H1 (cell line): ENCODE results near the gene CEP41. TPM values are rescaled to one million over a fixed set of nuclear protein-coding genes. Genes with fewer than 3 reads are reported as not detected.

Experiments used
- CTCF ChIA-PET: fragments of 300-600 bp; sonication (Branson Sonifier 250); formaldehyde crosslinking; loops from one replicate; lab custom pipeline; 2021; ENCODE audit not compliant: partially characterized antibody; lab: Charles Lee
- POLR2A ChIA-PET: fragments of 300-600 bp; sonication (Branson Sonifier 250); formaldehyde crosslinking; loops from one replicate; lab custom pipeline; 2021; ENCODE audit warnings: inconsistent platforms; ENCODE audit not compliant: partially characterized antibody; lab: Charles Lee
- DNase-seq, 2 experiments: peaks; one replicate each; pipeline versions ENCODE4 v3.0.0 to v3.0.0-alpha.2; 2010 to 2022; ENCODE audit warnings: low spot score in 2 of 2, low read depth in 1 of 2, mixed read lengths in 1 of 2
- FAIRE-seq: peaks from 2 replicates; lab custom pipeline; 2011; peaks lifted over from hg19 to GRCh38; lab: Jason Lieb, UNC
- H2AFZ ChIP-seq: 2 replicates; pipeline ENCODE4 v1.8.1; 2012; ENCODE audit warnings: low read length, inconsistent platforms
- H2AK5ac ChIP-seq: 2 replicates; pipeline ENCODE4 v1.6.1; 2013; ENCODE audit warnings: low read depth, low read length
- H2BK120ac ChIP-seq: replicated peaks from 2 replicates; pipeline ENCODE3; 2013; ENCODE audit warnings: low read depth, low read length, inconsistent platforms
- H2BK12ac ChIP-seq: 2 replicates; pipeline ENCODE4 v1.6.1; 2013; ENCODE audit warnings: low read depth, low read length
- H2BK15ac ChIP-seq: 2 replicates; pipeline ENCODE4 v1.6.1; 2013; ENCODE audit warnings: low read length
- H2BK20ac ChIP-seq: 2 replicates; pipeline ENCODE4 v1.6.1; 2013; ENCODE audit warnings: low read length
- H2BK5ac ChIP-seq: 2 replicates; pipeline ENCODE4 v1.6.1; 2013; ENCODE audit warnings: low read depth, low read length
- H3K14ac ChIP-seq: 2 replicates; pipeline ENCODE4 v1.6.1; 2013; ENCODE audit warnings: inconsistent platforms; ENCODE audit not compliant: insufficient read length
- H3K18ac ChIP-seq: 2 replicates; pipeline ENCODE4 v1.6.1; 2013; ENCODE audit warnings: low read length; ENCODE audit errors: extremely low read depth
- H3K23ac ChIP-seq: 2 replicates; pipeline ENCODE4 v1.6.1; 2013; ENCODE audit warnings: inconsistent platforms; ENCODE audit not compliant: insufficient read length
- H3K23me2 ChIP-seq: 2 replicates; pipeline ENCODE4 v1.6.1; 2013; ENCODE audit warnings: low read depth, low read length
- H3K27ac ChIP-seq: 2 replicates; pipeline ENCODE4 v1.6.1; 2011; ENCODE audit warnings: low read depth, low read length, inconsistent platforms
- H3K27me3 ChIP-seq, 4 experiments: replicated peaks in 1 of 4; 1 replicate in 1 of 4; 2 replicates in 3 of 4; pipeline versions ENCODE4 v1.6.1 to v1.8.1; 2011 to 2013; ENCODE audit warnings: low read length in 3 of 4, mild to moderate bottlenecking in 3 of 4, inconsistent platforms in 2 of 4, mixed read lengths in 2 of 4, moderate library complexity in 1 of 4; ENCODE audit not compliant: control insufficient read depth in 3 of 4, insufficient read depth in 3 of 4; ENCODE audit errors: extremely low read depth in 1 of 4
- H3K36me3 ChIP-seq, 4 experiments: 2 replicates each; pipeline versions ENCODE4 v1.6.1 to v1.8.1; 2011 to 2013; ENCODE audit warnings: mild to moderate bottlenecking in 4 of 4, low read length in 3 of 4, moderate library complexity in 2 of 4, control low read depth in 1 of 4, inconsistent platforms in 1 of 4; ENCODE audit not compliant: insufficient read depth in 4 of 4, control insufficient read depth in 2 of 4
- H3K4ac ChIP-seq: replicated peaks from 2 replicates; pipeline ENCODE3; 2013; ENCODE audit warnings: low read length, low read depth, mixed read lengths, inconsistent platforms; ENCODE audit not compliant: insufficient read length
- H3K4me1 ChIP-seq, 4 experiments: replicated peaks in 1 of 4; 1 replicate in 1 of 4; 2 replicates in 3 of 4; pipeline versions ENCODE4 v1.6.1 to v1.8.1; 2011 to 2013; ENCODE audit warnings: low read length in 3 of 4, inconsistent platforms in 2 of 4, mixed read lengths in 1 of 4; ENCODE audit not compliant: insufficient read depth in 4 of 4, control insufficient read depth in 3 of 4
- H3K4me2 ChIP-seq, 2 experiments: 2 replicates each; pipeline versions ENCODE4 v1.6.1 to v1.8.1; 2011 to 2013; ENCODE audit warnings: low read depth in 2 of 2, low read length in 2 of 2, control low read depth in 1 of 2, inconsistent platforms in 1 of 2, mild to moderate bottlenecking in 1 of 2; ENCODE audit not compliant: insufficient read depth in 1 of 2
- H3K4me3 ChIP-seq, 4 experiments: fragments of 200-600, 300-600 bp in 1 of 4; sonication (generic), shearing (Covaris generic), sonication (Bioruptor Twin) in 1 of 4; 2 replicates each; pipeline versions ENCODE4 v1.5.1 to v1.8.1; 2011 to 2016; ENCODE audit warnings: low read length in 4 of 4, low read depth in 3 of 4, control low read depth in 2 of 4, inconsistent platforms in 2 of 4, mild to moderate bottlenecking in 2 of 4, mixed read lengths in 1 of 4, moderate library complexity in 1 of 4; ENCODE audit not compliant: insufficient read depth in 2 of 4; ENCODE audit errors: extremely low read depth in 1 of 4
- H3K56ac ChIP-seq: replicated peaks from 2 replicates; pipeline ENCODE3; 2013; ENCODE audit warnings: low read depth, mild to moderate bottlenecking, mixed read lengths, low read length, inconsistent platforms; ENCODE audit not compliant: insufficient read length
- H3K79me1 ChIP-seq: 2 replicates; pipeline ENCODE4 v1.6.1; 2013; ENCODE audit warnings: low read depth, low read length, control low read depth
- H3K79me2 ChIP-seq, 2 experiments: 2 replicates each; pipeline versions ENCODE4 v1.6.1 to v1.8.1; 2012 to 2013; ENCODE audit warnings: low read length in 2 of 2, mild to moderate bottlenecking in 2 of 2, inconsistent platforms in 1 of 2; ENCODE audit not compliant: insufficient read depth in 2 of 2, control insufficient read depth in 1 of 2
- H3K9ac ChIP-seq, 4 experiments: replicated peaks in 1 of 4; 1 replicate in 1 of 4; 2 replicates in 3 of 4; pipeline versions ENCODE4 v1.6.1 to v1.8.1; 2011 to 2013; ENCODE audit warnings: low read depth in 3 of 4, low read length in 3 of 4, control low read depth in 2 of 4, mild to moderate bottlenecking in 2 of 4, moderate library complexity in 2 of 4, inconsistent platforms in 1 of 4; ENCODE audit errors: extremely low read depth in 1 of 4
- H3K9me3 ChIP-seq, 2 experiments: 2 replicates each; pipeline versions ENCODE4 v1.6.1 to v1.8.1; 2012 to 2013; ENCODE audit warnings: mild to moderate bottlenecking in 2 of 2, moderate library complexity in 2 of 2, control low read depth in 1 of 2, inconsistent platforms in 1 of 2, low read depth in 1 of 2, low read length in 1 of 2, mixed read lengths in 1 of 2; ENCODE audit not compliant: insufficient read depth in 2 of 2
- H4K20me1 ChIP-seq, 2 experiments: replicated peaks in 1 of 2; 2 replicates each; pipeline versions ENCODE3 to v1.8.1; 2011 to 2013; ENCODE audit warnings: inconsistent platforms in 2 of 2, low read length in 2 of 2, mild to moderate bottlenecking in 1 of 2; ENCODE audit not compliant: insufficient read depth in 2 of 2, control insufficient read depth in 1 of 2
- H4K5ac ChIP-seq: 2 replicates; pipeline ENCODE4 v1.6.1; 2013; ENCODE audit warnings: low read length, low read depth, mixed read lengths, inconsistent platforms; ENCODE audit not compliant: insufficient read length
- H4K8ac ChIP-seq: 2 replicates; pipeline ENCODE4 v1.8.0; 2013; ENCODE audit warnings: mild to moderate bottlenecking, moderate library complexity, low read length, inconsistent platforms; ENCODE audit not compliant: insufficient read depth; ENCODE audit errors: extremely low read depth
- H4K91ac ChIP-seq: replicated peaks from 2 replicates; pipeline ENCODE3; 2013; ENCODE audit warnings: low read length, mixed read lengths, inconsistent platforms; ENCODE audit not compliant: insufficient read length
- BCL11A ChIP-seq, 2 experiments: IDR thresholded peaks; one replicate each; pipeline ENCODE4 v1.6.1; 2011; ENCODE audit warnings: low read depth in 2 of 2, low read length in 2 of 2, mild to moderate bottlenecking in 2 of 2
- CEBPB ChIP-seq: IDR thresholded peaks from 2 replicates; pipeline ENCODE4 v1.6.1; 2012; ENCODE audit warnings: low read depth, low read length
- CTBP2 ChIP-seq: IDR thresholded peaks from 2 replicates; pipeline ENCODE4 v1.7.0; 2011; ENCODE audit warnings: borderline replicate concordance, mild to moderate bottlenecking, moderate library complexity, mixed read lengths, low read length; ENCODE audit not compliant: insufficient read depth, insufficient read length
- GABPA ChIP-seq: IDR thresholded peaks from 2 replicates; pipeline ENCODE4 v1.6.1; 2011; ENCODE audit warnings: mild to moderate bottlenecking, low read length, moderate library complexity, borderline replicate concordance; ENCODE audit not compliant: insufficient read depth
- JUN ChIP-seq: IDR thresholded peaks from 2 replicates; pipeline ENCODE4 v1.6.1; 2011; ENCODE audit warnings: low read depth, mild to moderate bottlenecking, improper control_type of control experiment, low read length
- NANOG ChIP-seq: IDR thresholded peaks from 2 replicates; pipeline ENCODE4 v1.6.1; 2011; ENCODE audit warnings: low read length, low read depth, mild to moderate bottlenecking, inconsistent platforms; ENCODE audit not compliant: insufficient read depth, poor library complexity, severe bottlenecking
- POU5F1 ChIP-seq: IDR thresholded peaks from 2 replicates; pipeline ENCODE4 v1.6.1; 2011; ENCODE audit warnings: low read depth, mild to moderate bottlenecking, low read length, moderate library complexity
- RFX5 ChIP-seq: IDR thresholded peaks from 2 replicates; pipeline ENCODE4 v1.6.1; 2011; ENCODE audit warnings: low read depth, low read length, improper control_type of control experiment, borderline replicate concordance
- SP2 ChIP-seq: IDR thresholded peaks from 2 replicates; pipeline ENCODE4 v1.6.1; 2012; ENCODE audit warnings: mild to moderate bottlenecking, low read length, inconsistent platforms
- SRF ChIP-seq: IDR thresholded peaks from 2 replicates; pipeline ENCODE4 v1.6.1; 2011; ENCODE audit warnings: mild to moderate bottlenecking, low read depth, low read length, moderate library complexity
- SUZ12 ChIP-seq: fragments of 200-600 bp; sonication (generic); IDR thresholded peaks from 2 replicates; pipeline ENCODE4 v1.6.1; 2012; ENCODE audit warnings: mild to moderate bottlenecking, inconsistent platforms, low read length, moderate library complexity, mixed read lengths
- WGBS, 2 experiments: shearing (Covaris generic) in 1 of 2; methylation state at CpG; one replicate each; pipeline versions ENCODE4 v1.1.6 to v1.1.7; 2013 to 2015; ENCODE audit warnings: low lambda C conversion rate in 2 of 2, mixed read lengths in 2 of 2, inconsistent platforms in 1 of 2, low coverage in 1 of 2, missing lambda C conversion rate in 1 of 2; ENCODE audit not compliant: insufficient replicate concordance in 2 of 2, insufficient coverage in 1 of 2, insufficient read length in 1 of 2; ENCODE audit errors: extremely low coverage in 1 of 2, missing lambda C conversion rate in 1 of 2; 5-methylcytosine and 5-hydroxymethylcytosine counted together
- polyA plus RNA-seq, 7 experiments: library from polyadenylated mRNA; depleted of rRNA in 3 of 7; stranded (reverse) in 5 of 7; unstranded in 2 of 7; fragments of >200 nt in 5 of 7; fragments of 200-250 nt in 2 of 7; gene quantifications; 1 replicate in 5 of 7; 2 replicates in 1 of 7; 4 replicates in 1 of 7; pipeline versions ENCODE4 v1.2.1 to v1.2.3, GENCODE V29; 2011 to 2013; ENCODE audit warnings: missing spikeins in 2 of 7, mixed read lengths in 2 of 7
- total RNA-seq: library from RNA; stranded (reverse); fragmentation: NEBNext Ultra II Directional; extraction: Animal tissue kit (Norgen Biotek cat#: 25700); gene quantifications from 2 replicates; pipeline ENCODE4 v1.2.1, GENCODE V29; 2021

Gene CEP41
- total and polyA plus RNA-seq, 2 of the 8 experiments (the other 6 are each of a cell fraction or from before 2014, with no cell fraction given) = 9.3 to 12.8 TPM

DNA sequence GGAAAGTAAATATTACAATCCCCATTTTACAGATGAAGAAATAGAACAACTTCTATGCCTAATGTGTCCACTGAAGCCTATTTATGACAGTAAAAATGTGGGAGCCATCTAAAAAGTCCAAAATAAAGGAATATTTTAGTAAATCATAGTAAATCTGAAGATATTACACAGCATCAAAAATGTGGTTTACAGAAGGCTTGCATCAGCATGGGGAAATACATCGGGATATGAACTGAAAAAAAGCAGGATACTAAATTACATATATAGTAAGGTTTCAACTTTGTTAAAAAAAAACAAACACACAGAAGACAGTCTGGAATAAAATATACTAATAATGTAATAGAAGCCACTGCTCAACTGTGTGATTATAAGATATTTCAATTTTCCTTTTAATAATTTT is 39.7 kb downstream of the CEP41 start:
- Histone ChIP-seq H2AK5ac (no peak overlapping the region), H3K56ac (no peak overlapping the region), H3K23ac (no peak overlapping the region), H4K20me1 (no peaks in the 10 kb centered on the region), H4K5ac (no peak overlapping the region), H4K8ac (no peak overlapping the region), H3K4me3 (no peak overlapping the region), H3K23me2 (no peaks in the 10 kb centered on the region), H3K9me3 (no peaks in the 10 kb centered on the region), H2BK12ac (no peak overlapping the region), H3K27ac (no peak overlapping the region), H3K4me2 (no peak overlapping the region), H3K27me3 (no peaks in the 10 kb centered on the region), H3K14ac (no peak overlapping the region), H3K36me3 (no peaks in the 10 kb centered on the region), H4K91ac (no peak overlapping the region), H3K9ac (no peak overlapping the region), H3K18ac (no peak overlapping the region), H3K79me1 (no peaks in the 10 kb centered on the region), H2BK15ac (no peak overlapping the region), H2BK120ac (no peak overlapping the region), H3K79me2 (no peaks in the 10 kb centered on the region), H2BK5ac (no peak overlapping the region), H3K4me1 (no peaks in the 10 kb centered on the region), H2BK20ac (no peak overlapping the region), H2AFZ (no peak overlapping the region), H3K4ac (no peak overlapping the region)
- 83% methylated on average over 1 of the region's 1 CpG; no CpG with 5 or more reads in 1 of the 2 experiments for WGBS, 2 experiments
- TF ChIP-seq SP2 (no peak), SRF (no peak), POU5F1 (no peak), RFX5 (no peak), NANOG (no peak), CEBPB (no peak), GABPA (no peak), BCL11A (IDR thresholded peaks at IDR 0.05; ENCODE audit: low read depth in 2 of 2, low read length in 2 of 2) (no peak), JUN (no peak), CTBP2 (no peak), SUZ12 (no peak)
- FAIRE-seq (no peak), DNase-seq (no peak)
- CTCF ChIA-PET = no interaction called here
- POLR2A ChIA-PET = no interaction called here
